ENCODE measurements around the gene SP2.

DNA sequence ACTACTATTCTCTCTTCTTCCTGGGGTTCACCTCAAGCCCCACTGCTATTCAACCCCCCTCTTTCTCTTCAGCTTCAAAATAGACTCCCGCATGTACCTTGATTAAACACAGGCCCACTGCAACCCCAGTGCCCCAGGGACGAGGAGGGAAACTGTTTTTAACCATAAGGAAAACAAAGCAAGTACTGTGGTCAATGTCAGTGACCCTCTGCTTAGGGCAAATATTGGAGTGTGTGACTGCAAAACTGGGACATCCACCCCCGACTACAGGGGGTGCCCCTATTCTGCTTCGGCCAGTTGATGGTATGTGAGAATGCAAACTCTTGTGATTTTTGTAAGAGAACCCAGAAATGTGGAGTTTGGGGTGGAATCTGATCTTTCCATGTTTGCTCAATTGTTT, 35.8 kb downstream of the SP2 start:
- TF ChIP-seq, protein P1, sequence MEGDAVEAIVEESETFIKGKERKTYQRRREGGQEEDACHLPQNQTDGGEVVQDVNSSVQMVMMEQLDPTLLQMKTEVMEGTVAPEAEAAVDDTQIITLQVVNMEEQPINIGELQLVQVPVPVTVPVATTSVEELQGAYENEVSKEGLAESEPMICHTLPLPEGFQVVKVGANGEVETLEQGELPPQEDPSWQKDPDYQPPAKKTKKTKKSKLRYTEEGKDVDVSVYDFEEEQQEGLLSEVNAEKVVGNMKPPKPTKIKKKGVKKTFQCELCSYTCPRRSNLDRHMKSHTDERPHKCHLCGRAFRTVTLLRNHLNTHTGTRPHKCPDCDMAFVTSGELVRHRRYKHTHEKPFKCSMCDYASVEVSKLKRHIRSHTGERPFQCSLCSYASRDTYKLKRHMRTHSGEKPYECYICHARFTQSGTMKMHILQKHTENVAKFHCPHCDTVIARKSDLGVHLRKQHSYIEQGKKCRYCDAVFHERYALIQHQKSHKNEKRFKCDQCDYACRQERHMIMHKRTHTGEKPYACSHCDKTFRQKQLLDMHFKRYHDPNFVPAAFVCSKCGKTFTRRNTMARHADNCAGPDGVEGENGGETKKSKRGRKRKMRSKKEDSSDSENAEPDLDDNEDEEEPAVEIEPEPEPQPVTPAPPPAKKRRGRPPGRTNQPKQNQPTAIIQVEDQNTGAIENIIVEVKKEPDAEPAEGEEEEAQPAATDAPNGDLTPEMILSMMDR (IDR thresholded peaks at IDR 0.05), result no peak
- no peak for TF ChIP-seq POLR2A (IDR thresholded peaks at IDR 0.05)
